Spleen (tissue), 7 donors: Measurements from ENCODE around the gene CHST12.
A peak's percentile ranks its signal among the peaks of the same experiment; 100 is the strongest.

Source experiments
- POLR2A ChIP-seq, 3 donors: fragments of 450-650 bp; IDR thresholded peaks; one replicate each; pipeline ENCODE4 v1.5.1; 2017; ENCODE audit warnings: antibody characterized with exemption in 3 of 3, mild to moderate bottlenecking in 1 of 3
- POLR2AphosphoS5 ChIP-seq, 3 donors: sonication (generic); formaldehyde crosslinking; IDR thresholded peaks; one replicate each; pipeline ENCODE4 v1.5.1; 2017; ENCODE audit warnings: antibody characterized with exemption in 3 of 3
- TF ChIP-seq, protein P1 (sequence below), 11 experiments: fragments of 200-600 bp in 7 of 11; fragments of 450-650 bp in 4 of 11; sonication (generic) in 4 of 11; IDR thresholded peaks in 8 of 11; conservative IDR thresholded peaks in 3 of 11; 1 replicate in 7 of 11; 2 replicates in 4 of 11; pipeline versions ENCODE4 v1.4.0 to v1.8.0; 2016 to 2021; ENCODE audit warnings: antibody characterized with exemption in 11 of 11, inconsistent platforms in 4 of 11, mild to moderate bottlenecking in 1 of 11
- donor health status: DM: no; HTN: no; CAD: no; lungs with moderate emphysema.
- donor health status: DM: no; HTN: no; CAD: no.
- donor health status: DM: no; HTN: no; CAD: no.

DNA sequence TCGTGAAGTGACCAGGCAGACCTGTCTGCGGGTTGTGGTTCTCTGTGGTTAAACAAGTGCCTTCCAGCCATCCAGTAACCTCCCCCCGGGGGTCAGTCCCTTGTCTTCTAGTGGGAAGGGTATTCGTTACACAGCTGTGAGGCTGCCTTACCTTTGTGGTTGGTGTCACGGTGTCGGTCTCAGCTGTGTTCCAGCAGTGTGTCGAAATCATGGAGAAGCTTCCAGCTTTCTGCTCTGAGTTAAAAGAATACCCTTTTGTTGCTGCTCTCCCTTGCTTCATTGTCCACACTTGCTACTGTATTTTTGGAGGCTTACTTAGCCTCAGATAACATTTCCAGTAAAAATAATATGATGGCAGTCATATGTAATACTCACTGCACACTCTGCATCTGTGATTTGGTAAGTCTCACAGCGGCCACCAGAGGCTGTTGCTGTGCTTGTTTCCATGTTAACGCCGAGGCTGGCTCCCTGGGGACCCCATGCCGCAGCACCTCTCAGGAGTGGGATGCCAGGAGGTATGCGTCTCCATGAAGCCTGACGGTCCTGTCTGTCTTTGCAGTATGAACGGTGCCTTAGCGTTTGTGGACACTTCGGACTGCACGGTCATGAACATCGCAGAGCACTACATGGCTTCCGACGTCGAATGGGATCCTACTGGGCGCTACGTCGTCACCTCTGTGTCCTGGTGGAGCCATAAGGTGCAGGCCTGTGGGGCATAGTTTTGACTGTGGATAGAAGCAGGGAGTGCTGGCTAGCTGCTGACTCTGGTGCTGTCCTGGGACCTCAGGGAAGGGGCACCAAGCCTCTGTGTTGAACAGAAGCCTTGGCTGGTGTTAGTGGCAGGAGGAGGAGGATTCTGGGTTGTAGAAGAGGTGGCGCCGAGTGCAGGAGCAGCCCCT, 28.3 kb upstream of the CHST12 start:
- TF ChIP-seq, protein P1, sequence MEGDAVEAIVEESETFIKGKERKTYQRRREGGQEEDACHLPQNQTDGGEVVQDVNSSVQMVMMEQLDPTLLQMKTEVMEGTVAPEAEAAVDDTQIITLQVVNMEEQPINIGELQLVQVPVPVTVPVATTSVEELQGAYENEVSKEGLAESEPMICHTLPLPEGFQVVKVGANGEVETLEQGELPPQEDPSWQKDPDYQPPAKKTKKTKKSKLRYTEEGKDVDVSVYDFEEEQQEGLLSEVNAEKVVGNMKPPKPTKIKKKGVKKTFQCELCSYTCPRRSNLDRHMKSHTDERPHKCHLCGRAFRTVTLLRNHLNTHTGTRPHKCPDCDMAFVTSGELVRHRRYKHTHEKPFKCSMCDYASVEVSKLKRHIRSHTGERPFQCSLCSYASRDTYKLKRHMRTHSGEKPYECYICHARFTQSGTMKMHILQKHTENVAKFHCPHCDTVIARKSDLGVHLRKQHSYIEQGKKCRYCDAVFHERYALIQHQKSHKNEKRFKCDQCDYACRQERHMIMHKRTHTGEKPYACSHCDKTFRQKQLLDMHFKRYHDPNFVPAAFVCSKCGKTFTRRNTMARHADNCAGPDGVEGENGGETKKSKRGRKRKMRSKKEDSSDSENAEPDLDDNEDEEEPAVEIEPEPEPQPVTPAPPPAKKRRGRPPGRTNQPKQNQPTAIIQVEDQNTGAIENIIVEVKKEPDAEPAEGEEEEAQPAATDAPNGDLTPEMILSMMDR (IDR thresholded peaks at IDR 0.05 in 8 of 11, conservative IDR thresholded peaks at IDR 0.05 in 3 of 11), result no peak
- peak in 2 of 3 donors; percentile 6 to 13 for TF ChIP-seq POLR2AphosphoS5 (IDR thresholded peaks at IDR 0.05)
- TF ChIP-seq POLR2A (IDR thresholded peaks at IDR 0.05), result no peak
